SKM-1 treated with dmso at 0.1 percent for 144 hours (cell line): ENCODE data around the gene GREB1L.
"Not testable (repeated sequence)": the region's sequence is repeated elsewhere in the genome, so short reads cannot be mapped to it uniquely, and the experiment has no call there.

Source experiments
- DNase-seq: peaks from one replicate; lab custom pipeline; 2025; ENCODE audit not compliant: unreplicated experiment; lab: John Stamatoyannopoulos, UW

The GREB1L gene

GRCh38 chr18:21362831-21363230 lies 120.8 kb downstream of the GREB1L start:
- no peak for DNase-seq

- no peak for DNase-seq
Observed at GRCh38 chr18:21363348-21363747, 121.3 kb downstream of the GREB1L start.

- DNase-seq: no peak
Observed at GRCh38 chr18:21364471-21364870, 122.4 kb downstream of the GREB1L start.

GRCh38 chr18:21366896-21367295 lies 124.9 kb downstream of the GREB1L start:
- DNase-seq: no peak

- DNase-seq: no peak
Observed at GRCh38 chr18:21369146-21369545, 127.1 kb downstream of the GREB1L start.

- not testable (repeated sequence) for DNase-seq
Observed at GRCh38 chr18:21369597-21369996, 127.6 kb downstream of the GREB1L start.

GRCh38 chr18:21383031-21383430 lies 141.0 kb downstream of the GREB1L start:
- DNase-seq: no peak

- no peak for DNase-seq
Observed at GRCh38 chr18:21386523-21387240, 144.7 kb downstream of the GREB1L start.

GRCh38 chr18:21387886-21388285 lies 145.9 kb downstream of the GREB1L start:
- no peak for DNase-seq

GRCh38 chr18:21389283-21389682 lies 147.3 kb downstream of the GREB1L start:
- no peak for DNase-seq

- no peak for DNase-seq
Observed at GRCh38 chr18:21389903-21390302, 147.9 kb downstream of the GREB1L start.

- DNase-seq: no peak
Observed at GRCh38 chr18:21391074-21391673, 149.1 kb downstream of the GREB1L start.

- no peak for DNase-seq
Observed at GRCh38 chr18:21393986-21394385, 152.0 kb downstream of the GREB1L start.

- no peak for DNase-seq
Observed at GRCh38 chr18:21398121-21398520, 156.1 kb downstream of the GREB1L start.

- DNase-seq: no peak
Observed at GRCh38 chr18:21402272-21402671, 160.2 kb downstream of the GREB1L start.

- no peak for DNase-seq
Observed at GRCh38 chr18:21404426-21404825, 162.4 kb downstream of the GREB1L start.

- no peak for DNase-seq
Observed at GRCh38 chr18:21406116-21406515, 164.1 kb downstream of the GREB1L start.

- no peak for DNase-seq
Observed at GRCh38 chr18:21408681-21409080, 166.6 kb downstream of the GREB1L start.

GRCh38 chr18:21433436-21433835 lies 191.4 kb downstream of the GREB1L start:
- no peak for DNase-seq

GRCh38 chr18:21439431-21439846 lies 197.4 kb downstream of the GREB1L start:
- DNase-seq: no peak

- DNase-seq: no peak
Observed at GRCh38 chr18:21441670-21442069, 199.6 kb downstream of the GREB1L start.

- DNase-seq: no peak
Observed at GRCh38 chr18:21443776-21444464, 201.9 kb downstream of the GREB1L start.
